Stromal cell of bone marrow (primary cell): Measurements from ENCODE around the gene FHL1.

Experiments
- DNase-seq: peaks from one replicate; pipeline ENCODE4 v3.0.0-alpha.2; 2012; ENCODE audit warnings: low read depth

Gene FHL1

GRCh38 chrX:136185401-136186022 lies 38.2 kb downstream of the FHL1 start:
- no peak for DNase-seq

GRCh38 chrX:136186023-136186413 lies 38.7 kb downstream of the FHL1 start:
- no peak for DNase-seq

GRCh38 chrX:136189222-136189621 lies 41.9 kb downstream of the FHL1 start:
- no peak for DNase-seq

- no peak for DNase-seq
Measured at GRCh38 chrX:136190038-136190713, 42.8 kb downstream of the FHL1 start.

GRCh38 chrX:136191171-136191570 lies 43.8 kb downstream of the FHL1 start:
- no peak for DNase-seq

- no peak for DNase-seq
Measured at GRCh38 chrX:136192135-136192534, 44.8 kb downstream of the FHL1 start.

- DNase-seq, result no peak
Measured at GRCh38 chrX:136192839-136193414, 45.6 kb downstream of the FHL1 start.

GRCh38 chrX:136193771-136194170 lies 46.4 kb downstream of the FHL1 start:
- no peak for DNase-seq

GRCh38 chrX:136194536-136194935 lies 47.2 kb downstream of the FHL1 start:
- DNase-seq, result no peak

- no peak for DNase-seq
Measured at GRCh38 chrX:136195247-136195646, 47.9 kb downstream of the FHL1 start.

GRCh38 chrX:136196691-136197155 lies 49.4 kb downstream of the FHL1 start:
- no peak for DNase-seq

- DNase-seq, result no peak
Measured at GRCh38 chrX:136198010-136198409, 50.7 kb downstream of the FHL1 start.

GRCh38 chrX:136198678-136199243 lies 51.4 kb downstream of the FHL1 start:
- no peak for DNase-seq

- no peak for DNase-seq
Measured at GRCh38 chrX:136199365-136199764, 52.0 kb downstream of the FHL1 start.

- no peak for DNase-seq
Measured at GRCh38 chrX:136200466-136200865, 53.1 kb downstream of the FHL1 start.

GRCh38 chrX:136201601-136202000 lies 54.3 kb downstream of the FHL1 start:
- DNase-seq, result no peak

- DNase-seq, result no peak
Measured at GRCh38 chrX:136202889-136203288, 55.6 kb downstream of the FHL1 start.

- no peak for DNase-seq
Measured at GRCh38 chrX:136203438-136203837, 56.1 kb downstream of the FHL1 start.

GRCh38 chrX:136203951-136204350 lies 56.6 kb downstream of the FHL1 start:
- no peak for DNase-seq

- peak; percentile 80 for DNase-seq
Measured at GRCh38 chrX:136204571-136204970, 57.2 kb downstream of the FHL1 start.

- DNase-seq, result no peak
Measured at GRCh38 chrX:136205882-136206380, 58.6 kb downstream of the FHL1 start.

- no peak for DNase-seq
Measured at GRCh38 chrX:136206916-136207315, 59.6 kb downstream of the FHL1 start.

GRCh38 chrX:136207546-136207945 lies 60.2 kb downstream of the FHL1 start:
- DNase-seq, result no peak
